ENCODE results near the gene STON2.
A peak's percentile ranks its signal among the peaks of the same experiment; 100 is the strongest.

STON2 gene

DNA sequence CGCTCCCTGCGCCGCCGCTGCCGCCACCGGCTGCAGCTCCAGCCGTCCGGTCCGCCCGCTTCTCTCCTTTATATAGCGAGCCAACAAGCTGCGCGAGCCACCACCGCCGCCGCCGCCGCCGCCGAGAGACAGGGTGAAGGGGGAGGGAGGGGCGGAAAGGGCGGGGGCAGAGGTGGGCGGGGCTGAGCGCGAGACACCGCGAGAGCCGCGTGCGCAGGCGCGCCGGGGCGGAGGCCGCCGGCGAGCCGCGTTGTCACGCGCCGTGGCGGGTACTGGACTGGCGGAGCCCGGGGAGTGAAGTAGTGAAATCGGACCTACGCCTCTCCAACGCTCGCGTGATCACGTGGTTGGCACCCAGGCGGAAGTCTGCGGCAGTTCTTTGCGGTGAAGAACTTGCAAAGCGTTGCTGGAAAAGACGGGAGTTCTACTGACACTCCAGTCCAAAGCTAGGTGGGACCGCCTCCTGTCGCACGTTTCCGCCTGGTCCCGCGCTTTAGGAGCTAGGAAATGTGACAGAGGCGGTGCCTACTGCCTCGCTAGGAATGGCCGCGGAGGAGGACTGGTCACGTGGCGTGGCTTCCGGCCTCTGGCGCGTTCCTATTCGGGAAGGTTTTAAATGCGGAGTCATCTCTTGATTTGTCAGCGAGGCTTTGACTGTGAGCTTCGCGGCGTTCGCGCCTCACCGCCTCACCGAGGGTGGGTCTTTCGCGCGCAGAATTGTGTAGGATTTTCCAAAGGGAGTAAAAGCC, 179.1 kb downstream of the STON2 start, which contains the start of gene GTF2A1:
TSS of gene GTF2A1 (minus strand) at position 130 of the 749 bp plus-strand sequence. CDS start 441 bp downstream, outside the sequence.
- DNase-seq (ENCODE audit: low spot score) = peak; percentile 92

GRCh38 chr14:81220580-81220829, 179.6 kb downstream of the STON2 start:
- DNase-seq (ENCODE audit: low spot score) = no peak

DNA sequence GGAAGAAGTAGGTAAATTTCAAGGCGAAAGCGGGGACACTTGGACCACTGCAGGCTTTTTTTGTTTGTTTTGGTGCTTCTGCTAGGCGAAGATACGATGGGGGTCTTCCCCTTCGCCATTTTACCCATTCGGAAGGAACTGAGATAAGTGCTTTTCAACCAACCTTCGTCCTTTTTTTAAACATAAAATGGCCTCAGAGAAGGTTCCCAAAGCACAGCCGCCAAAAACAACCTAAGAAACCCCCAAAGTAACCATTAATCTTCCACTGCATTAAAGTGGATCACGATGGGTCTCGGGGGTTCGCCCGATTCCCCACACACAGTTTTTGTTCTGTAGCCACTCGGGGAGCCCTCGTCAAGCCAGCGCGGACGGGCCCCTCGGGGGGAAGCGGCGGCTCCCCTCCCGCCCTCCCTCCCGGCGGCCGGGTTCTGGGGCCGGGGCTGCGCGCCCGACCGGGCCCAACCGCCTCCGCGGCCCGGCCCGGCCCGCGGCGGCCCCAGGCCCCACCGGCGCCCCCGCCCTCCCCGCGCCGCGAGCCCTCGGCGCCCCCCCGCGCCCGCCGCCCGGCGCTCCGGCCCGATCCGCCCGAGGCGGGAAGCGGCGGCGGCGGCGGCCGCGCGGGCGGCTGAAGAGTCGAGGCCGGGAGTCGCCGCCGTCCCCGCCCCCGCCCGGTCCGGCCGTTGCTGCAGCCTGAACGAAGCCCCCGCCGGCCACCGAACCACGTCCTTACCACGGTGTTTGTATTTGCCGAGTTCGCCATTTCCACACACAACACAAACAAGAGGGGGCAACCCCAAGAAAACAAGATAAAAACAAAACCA, 180.2 kb downstream of the STON2 start:
- peak; percentile 29 for DNase-seq (ENCODE audit: low spot score)

DNA sequence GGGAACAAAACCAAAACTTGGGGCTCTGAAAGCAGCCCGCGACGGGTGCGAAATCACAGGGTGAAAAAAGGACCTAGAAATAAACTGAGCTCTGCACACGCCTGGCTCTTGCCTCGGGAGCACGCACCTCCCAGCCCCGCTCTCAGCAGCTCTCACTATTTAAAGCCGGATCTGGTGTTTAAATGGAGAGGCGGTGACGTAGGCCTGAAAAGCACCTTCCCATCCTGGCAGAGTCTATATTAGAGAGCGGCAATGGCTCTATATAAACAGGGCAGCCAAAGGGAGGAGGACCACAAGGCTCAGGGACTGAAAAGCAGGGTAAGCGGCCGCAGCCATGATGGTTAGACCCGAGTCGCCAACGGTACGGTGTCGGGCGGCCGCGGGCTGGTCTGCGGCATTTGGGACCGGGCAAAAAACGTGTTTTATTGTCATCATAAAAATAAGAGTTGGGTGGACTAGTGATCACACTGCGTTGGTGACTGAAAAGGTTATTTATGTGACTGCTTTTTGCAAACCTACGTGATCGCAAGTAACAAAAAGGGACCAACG, 180.8 kb downstream of the STON2 start:
- peak; percentile 83 for DNase-seq (ENCODE audit: low spot score)

DNA sequence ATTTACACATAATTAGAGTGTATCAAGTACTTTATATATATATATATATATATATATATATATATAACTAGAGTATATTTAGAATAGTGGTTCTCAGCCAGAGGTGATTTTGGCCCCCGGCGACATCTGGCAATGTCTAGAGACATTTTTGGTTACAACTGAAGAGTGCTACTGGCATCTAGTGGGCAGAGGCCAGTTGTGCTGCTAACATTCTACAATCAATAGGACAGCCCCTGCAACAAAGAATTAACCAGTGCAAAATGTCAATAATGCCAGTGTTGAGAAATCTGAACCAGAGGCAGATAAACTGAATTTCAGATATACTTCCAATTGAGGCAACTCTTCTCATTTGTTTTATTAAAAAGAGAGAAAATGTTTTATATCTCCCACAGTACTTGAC, 188.3 kb downstream of the STON2 start:
- DNase-seq (ENCODE audit: low spot score) = peak; percentile 14
